Activated naive CD4-positive, alpha-beta T cell (primary cell): ENCODE data around the gene LAMB1.
"Not testable (repeated sequence)": the region's sequence is repeated elsewhere in the genome, so short reads cannot be mapped to it uniquely, and the experiment has no call there.

Source experiments
- DNase-seq, 4 experiments: peaks; one replicate each; lab custom pipeline; 2025; lab: John Stamatoyannopoulos, UW

Gene LAMB1

GRCh38 chr7:108002726-108003598 lies at the start of gene LAMB1:
TSS of gene LAMB1 (minus strand) at chr7:108003161. CDS start at chr7:108002885, 276 bp downstream.
- DNase-seq, result no peak

DNA sequence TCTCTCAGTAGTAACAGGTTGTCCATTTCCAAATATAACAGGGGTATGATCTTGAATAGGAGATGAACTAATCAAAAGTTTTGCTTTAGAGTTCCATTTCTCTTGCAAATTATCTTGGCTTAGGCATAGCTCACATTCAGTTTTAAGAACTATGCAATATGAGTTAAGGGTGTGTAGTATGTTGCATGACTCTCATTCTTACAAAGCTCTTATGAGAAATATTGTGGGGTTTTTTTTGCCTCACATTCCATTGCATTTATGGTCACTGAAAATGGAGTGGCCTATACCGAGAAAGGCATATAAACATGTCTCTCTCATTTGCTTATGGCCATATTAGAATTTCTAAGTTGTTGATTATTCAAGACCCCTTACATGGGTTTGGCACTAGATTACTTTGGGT lies 48.5 kb upstream of the LAMB1 start:
- DNase-seq, result no peak

DNA sequence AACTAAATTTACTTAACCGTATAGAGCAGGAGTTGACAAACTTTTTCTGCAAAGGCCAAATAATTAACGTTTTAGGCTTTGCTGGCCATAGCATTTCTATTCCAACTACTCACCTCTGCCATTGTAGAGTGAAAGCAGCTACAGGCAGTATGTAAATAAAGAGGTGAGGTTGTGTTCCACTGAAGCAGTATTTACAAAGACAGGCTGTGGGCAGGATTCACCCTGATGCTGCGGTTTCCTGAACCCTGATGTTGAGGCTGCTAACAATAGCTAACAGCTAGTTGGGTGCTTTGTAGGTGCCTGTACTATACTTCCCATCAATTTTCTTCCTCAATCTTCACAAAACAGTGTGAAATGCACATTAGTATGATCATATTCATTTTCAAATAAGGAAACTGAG lies 47.0 kb upstream of the LAMB1 start:
- no peak for DNase-seq

DNA sequence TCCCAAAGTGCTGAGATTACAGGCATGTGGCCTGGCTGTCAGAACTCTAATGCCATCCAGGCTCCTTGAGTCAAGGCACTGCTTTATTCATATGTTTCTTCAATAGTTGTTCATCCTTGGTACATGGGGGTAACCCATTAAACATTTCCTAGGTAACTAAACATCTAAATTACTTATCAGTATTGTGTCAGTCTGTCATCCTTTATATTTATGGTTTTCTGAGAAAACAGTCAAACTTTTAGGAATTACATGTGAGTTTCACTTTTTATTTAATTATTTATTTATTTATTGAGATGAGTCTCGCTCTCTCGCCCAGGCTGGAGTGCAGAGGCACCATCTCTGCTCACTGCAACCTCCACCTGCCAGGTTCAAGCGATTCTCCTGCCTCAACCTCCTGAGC lies 45.5 kb upstream of the LAMB1 start:
- no peak for DNase-seq

- no peak for DNase-seq
Observed at GRCh38 chr7:108046952-108047506, 44.1 kb upstream of the LAMB1 start.

GRCh38 chr7:108045669-108046068 lies 42.7 kb upstream of the LAMB1 start:
- DNase-seq, result no peak

DNA sequence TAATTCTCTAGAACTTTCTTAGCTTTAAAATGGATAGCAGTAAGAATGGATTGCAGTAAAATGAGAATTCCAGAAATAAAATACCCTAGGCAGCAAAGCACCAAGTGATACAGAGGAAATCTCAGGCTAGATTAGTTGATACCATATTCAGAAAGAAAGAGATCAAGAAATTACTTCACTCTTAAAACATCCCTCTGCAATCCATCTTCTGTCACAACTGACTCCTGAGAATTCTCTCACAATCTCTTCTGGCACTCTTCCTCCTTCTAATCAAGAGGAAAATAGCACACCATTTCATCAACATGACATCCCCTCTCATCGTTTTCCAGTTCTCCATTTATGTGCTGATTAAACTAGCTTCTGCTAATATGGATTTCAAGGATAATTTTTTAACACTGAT lies 42.2 kb upstream of the LAMB1 start:
- DNase-seq, result no peak

DNA sequence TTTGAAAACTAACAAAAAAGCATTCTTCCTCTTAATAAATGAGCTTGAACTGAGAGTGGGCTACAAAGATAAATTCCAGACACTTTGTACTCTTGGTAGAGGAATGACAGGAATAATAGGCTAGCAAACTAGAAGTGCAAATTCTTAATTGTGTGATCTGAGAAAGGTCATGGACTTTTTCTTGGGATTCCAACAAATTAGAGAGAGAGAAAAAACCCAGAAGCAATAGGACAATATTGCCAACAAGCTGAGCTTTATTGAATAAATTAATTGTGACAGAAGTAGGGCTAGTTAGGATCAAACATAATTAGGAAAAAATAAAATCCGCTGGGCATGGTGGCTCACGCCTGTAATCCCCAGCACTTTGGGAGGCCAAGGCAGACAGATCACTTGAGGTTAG lies 41.4 kb upstream of the LAMB1 start:
- DNase-seq, result no peak

- DNase-seq, result no peak
Observed at GRCh38 chr7:108038986-108039385, 36.0 kb upstream of the LAMB1 start.

GRCh38 chr7:108037741-108038140 lies 34.8 kb upstream of the LAMB1 start:
- no peak for DNase-seq

DNA sequence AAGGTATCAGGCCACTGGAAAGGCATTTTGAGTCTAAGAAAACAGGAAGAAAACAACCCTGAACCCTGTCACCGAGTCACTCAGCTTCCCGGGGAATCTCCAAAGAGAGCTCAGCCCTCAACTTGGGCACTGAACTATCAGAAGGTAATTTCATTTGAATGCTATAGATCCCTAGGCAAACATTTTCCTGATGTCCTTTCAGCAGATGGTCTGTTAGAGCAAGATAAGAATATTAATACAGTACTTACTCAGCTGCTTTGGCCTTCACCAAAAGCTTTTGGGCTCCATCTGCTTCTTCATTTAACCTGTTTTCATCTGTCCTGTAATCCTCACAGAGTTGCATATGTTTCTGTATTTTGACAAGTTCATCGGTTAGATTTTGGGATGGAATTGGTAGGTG lies 34.2 kb upstream of the LAMB1 start:
- no peak for DNase-seq

DNA sequence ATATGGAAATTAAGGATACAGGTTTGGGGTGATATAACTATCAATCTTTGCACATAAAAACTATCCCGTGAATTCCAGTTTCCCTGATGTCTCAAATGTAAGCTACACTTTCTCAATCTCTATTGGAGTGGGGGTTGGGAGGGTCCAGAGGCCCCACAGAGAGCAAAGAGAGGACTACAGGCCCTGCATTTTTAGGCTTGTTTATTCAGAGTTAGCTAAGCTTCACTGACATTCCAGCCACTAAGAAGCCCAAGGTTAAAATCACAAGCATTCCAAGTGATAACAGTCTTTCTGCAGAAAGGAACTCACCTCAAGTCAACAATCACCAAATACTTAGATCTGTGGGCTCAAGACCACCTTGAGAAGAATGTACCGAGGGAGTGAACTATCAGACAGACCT lies 31.6 kb upstream of the LAMB1 start:
- no peak for DNase-seq

DNA sequence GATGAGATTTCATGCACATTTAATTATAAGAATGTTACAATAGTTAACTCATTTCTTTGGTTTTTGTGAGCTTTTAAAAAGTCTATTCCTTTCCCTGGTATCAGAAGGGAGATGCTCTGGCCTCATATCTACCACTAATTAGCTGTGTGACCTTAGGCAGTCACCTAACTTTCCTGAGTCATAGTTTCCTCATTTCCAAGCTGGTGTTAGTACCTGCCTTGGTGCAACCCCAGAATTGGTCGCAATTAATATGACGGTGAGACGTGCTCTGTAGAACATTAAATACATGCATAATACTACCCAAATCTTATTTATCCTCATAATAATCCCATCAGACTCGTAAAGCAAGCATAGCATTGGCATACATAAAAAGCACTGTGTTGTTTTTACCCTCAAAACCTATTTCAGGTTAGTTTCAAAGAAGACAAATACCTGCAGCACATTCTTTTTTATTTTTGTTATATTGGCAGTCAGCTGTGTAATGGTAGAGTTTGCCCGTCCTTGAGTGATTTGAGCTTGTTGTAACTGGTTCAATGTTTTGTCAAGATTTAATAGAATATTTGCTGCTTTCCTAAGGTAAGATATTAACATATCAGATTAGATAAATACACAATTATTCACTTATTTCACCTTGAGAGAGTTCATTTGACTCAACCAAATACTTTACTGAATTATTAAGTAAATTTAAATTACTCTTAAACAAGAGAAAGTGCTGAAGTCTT lies 31.0 kb upstream of the LAMB1 start:
- no peak for DNase-seq

- not testable (repeated sequence) for DNase-seq
Observed at GRCh38 chr7:108033309-108033708, 30.3 kb upstream of the LAMB1 start.

DNA sequence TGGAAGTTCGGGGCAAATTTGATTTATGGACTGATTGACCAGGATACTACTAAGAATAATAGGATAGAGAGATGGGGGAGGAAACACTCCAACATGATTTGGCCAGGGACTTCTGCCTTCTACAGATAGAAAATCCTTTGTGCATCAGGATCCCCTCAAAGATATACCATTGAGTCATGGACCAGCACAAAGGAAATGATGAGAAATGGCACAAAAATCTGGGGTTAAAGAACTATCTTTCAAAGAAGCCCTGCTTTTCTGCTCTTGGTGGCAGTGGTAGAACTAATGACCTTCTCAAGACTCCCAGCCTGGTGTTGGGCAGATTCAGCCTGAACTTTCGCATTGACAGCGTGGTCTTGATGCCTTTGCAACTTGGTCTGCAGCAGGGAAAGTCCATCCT lies 27.6 kb upstream of the LAMB1 start:
- DNase-seq, result no peak

GRCh38 chr7:108029034-108029433 lies 26.1 kb upstream of the LAMB1 start:
- DNase-seq, result no peak

DNA sequence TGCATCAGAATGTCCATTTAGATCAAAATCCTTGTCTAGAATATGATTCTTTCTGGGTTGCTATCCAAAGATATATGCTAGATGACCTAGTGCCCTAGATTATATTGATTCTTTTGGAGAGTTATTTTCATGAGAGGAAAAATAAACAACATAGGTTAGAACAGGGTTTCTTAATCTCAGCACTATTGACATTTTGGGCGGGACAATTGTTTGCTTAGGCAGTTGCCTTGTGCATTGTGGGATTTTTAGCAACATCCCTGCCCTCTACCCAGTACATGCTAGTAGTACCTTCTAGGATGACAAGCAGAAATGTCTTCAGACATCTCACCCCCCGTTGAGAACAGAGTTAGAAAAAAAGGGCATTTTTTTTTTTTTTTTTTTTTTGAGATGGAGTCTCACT lies 25.1 kb upstream of the LAMB1 start:
- no peak for DNase-seq

GRCh38 chr7:108027239-108027638 lies 24.3 kb upstream of the LAMB1 start:
- DNase-seq, result no peak

- DNase-seq, result no peak
Observed at GRCh38 chr7:108026647-108027046, 23.7 kb upstream of the LAMB1 start.

DNA sequence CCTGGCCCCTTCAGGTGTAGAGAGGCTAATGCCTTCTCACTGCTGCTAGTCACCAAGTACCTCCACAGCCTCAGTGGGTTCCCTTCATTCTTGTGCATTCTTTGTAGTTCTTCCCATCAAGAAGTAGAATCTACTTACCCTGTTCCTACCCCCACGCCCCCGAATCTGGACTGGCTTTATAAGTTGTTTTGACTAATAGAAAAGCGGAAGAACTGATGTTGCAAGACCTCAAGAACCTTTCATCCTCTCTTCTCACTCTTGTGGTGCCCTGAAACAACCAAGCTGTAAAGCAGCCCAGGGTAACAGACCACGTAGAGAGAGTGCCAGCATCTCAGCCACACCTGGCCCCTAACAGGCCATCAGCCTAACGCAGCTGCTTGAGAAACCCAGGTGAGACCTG lies 23.2 kb upstream of the LAMB1 start:
- no peak for DNase-seq

DNA sequence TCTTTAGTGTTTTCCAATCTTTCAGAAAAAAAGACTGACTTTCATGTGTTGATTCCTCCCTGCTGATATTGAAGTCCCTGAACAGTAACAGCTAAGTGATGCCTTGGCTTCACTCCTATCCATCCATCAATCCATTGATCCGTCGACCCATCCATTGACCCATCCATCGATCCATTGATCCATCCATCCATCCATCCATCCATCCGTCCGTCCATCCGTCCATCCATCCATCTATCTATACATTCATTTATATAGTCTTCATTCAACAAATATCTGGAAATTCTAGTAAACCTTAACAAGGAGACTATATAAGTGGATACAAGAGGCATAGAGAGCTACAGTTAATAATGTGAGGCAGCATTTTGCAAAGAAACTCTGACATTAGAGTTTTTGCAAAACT lies 21.6 kb upstream of the LAMB1 start:
- no peak for DNase-seq

DNA sequence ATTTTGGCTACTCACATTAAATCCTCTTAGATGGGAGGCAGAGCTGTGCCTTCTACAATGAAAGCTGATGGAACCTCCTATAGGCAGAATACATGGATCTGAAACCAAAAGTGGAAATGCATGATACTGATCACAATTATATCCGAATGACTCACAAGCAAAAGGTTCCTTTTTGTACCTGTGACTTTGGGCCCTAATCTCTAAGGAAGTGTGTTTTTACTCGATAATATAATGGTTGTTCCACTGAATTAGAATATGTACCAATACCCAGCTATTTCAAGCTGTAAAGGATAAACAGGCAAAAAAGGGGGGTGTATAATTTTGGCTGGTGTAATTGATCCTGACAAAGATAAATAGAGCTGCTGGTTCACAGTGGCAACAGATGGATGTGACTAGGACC lies 17.6 kb upstream of the LAMB1 start:
- no peak for DNase-seq

DNA sequence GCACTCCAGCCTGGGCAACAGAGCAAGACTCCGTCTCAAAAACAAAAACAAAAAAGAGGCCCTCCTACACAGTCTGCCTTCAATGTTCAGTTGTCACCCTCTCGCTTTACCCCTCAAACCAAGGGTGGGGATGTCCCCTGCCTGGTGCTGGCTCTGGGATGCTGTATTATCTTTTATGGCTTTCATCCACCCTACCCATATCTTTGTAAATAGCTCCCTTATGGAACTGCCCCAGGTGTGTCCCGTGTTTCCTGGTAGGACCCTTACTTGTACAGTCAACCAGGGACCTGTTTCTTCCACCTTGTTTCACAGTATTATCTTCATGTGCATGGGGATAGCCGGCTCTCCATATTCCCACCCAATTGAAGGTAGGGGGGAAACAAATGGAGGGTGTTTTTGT lies 15.7 kb upstream of the LAMB1 start:
- no peak for DNase-seq
